ENCODE results near the gene HSD11B1.

The HSD11B1 gene

GRCh38 chr1:209746451-209747165 is 42.0 kb downstream of the HSD11B1 start:
- no peak overlapping the region for H3K4me3 ChIP-seq (ENCODE audit: low read depth in 1 of 2, low read length in 2 of 2)
- H3K4me1 ChIP-seq (ENCODE audit: insufficient read depth, low read length) = peaks cover 4% of the 10 kb centered on the region
- H3K9ac ChIP-seq (ENCODE audit: low read length) = no peak overlapping the region
- no peaks in the 10 kb centered on the region for H3K36me3 ChIP-seq (ENCODE audit: insufficient read depth, low read length)
- no peaks in the 10 kb centered on the region for H3K27me3 ChIP-seq (ENCODE audit: control insufficient read depth in 1 of 2, insufficient read depth in 2 of 2, low read length in 2 of 2)
- H3K27ac ChIP-seq (ENCODE audit: low read depth, low read length) = no peak overlapping the region
- H3K9me3 ChIP-seq (ENCODE audit: low read length) = no peaks in the 10 kb centered on the region

- Histone ChIP-seq H3K4me1 (ENCODE audit: insufficient read depth, low read length) (no peaks in the 10 kb centered on the region), H3K27ac (ENCODE audit: low read depth, low read length) (no peak overlapping the region), H3K9me3 (ENCODE audit: low read length) (no peaks in the 10 kb centered on the region), H3K9ac (ENCODE audit: low read length) (no peak overlapping the region), H3K36me3 (ENCODE audit: insufficient read depth, low read length) (no peaks in the 10 kb centered on the region), H3K4me3 (ENCODE audit: low read depth in 1 of 2, low read length in 2 of 2) (peak overlapping the region; percentile 21 to 47), H3K27me3 (ENCODE audit: control insufficient read depth in 1 of 2, insufficient read depth in 2 of 2, low read length in 2 of 2) (no peaks in the 10 kb centered on the region)
Observed at GRCh38 chr1:209747580-209748262, 43.1 kb downstream of the HSD11B1 start.

- Histone ChIP-seq H3K4me1 (ENCODE audit: insufficient read depth, low read length) (no peaks in the 10 kb centered on the region), H3K9me3 (ENCODE audit: low read length) (no peaks in the 10 kb centered on the region), H3K27me3 (ENCODE audit: control insufficient read depth in 1 of 2, insufficient read depth in 2 of 2, low read length in 2 of 2) (no peaks in the 10 kb centered on the region), H3K36me3 (ENCODE audit: insufficient read depth, low read length) (no peaks in the 10 kb centered on the region), H3K4me3 (ENCODE audit: low read depth in 1 of 2, low read length in 2 of 2) (no peak overlapping the region), H3K27ac (ENCODE audit: low read depth, low read length) (no peak overlapping the region), H3K9ac (ENCODE audit: low read length) (no peak overlapping the region)
Observed at GRCh38 chr1:209748620-209749019, 44.0 kb downstream of the HSD11B1 start.

GRCh38 chr1:209749205-209749604 is 44.6 kb downstream of the HSD11B1 start:
- H3K27ac ChIP-seq (ENCODE audit: low read depth, low read length) = no peak overlapping the region
- H3K9me3 ChIP-seq (ENCODE audit: low read length) = no peaks in the 10 kb centered on the region
- H3K4me3 ChIP-seq (ENCODE audit: low read depth in 1 of 2, low read length in 2 of 2) = no peak overlapping the region
- H3K36me3 ChIP-seq (ENCODE audit: insufficient read depth, low read length) = no peaks in the 10 kb centered on the region
- H3K4me1 ChIP-seq (ENCODE audit: insufficient read depth, low read length) = no peaks in the 10 kb centered on the region
- no peaks in the 10 kb centered on the region for H3K27me3 ChIP-seq (ENCODE audit: control insufficient read depth in 1 of 2, insufficient read depth in 2 of 2, low read length in 2 of 2)
- no peak overlapping the region for H3K9ac ChIP-seq (ENCODE audit: low read length)

- Histone ChIP-seq H3K4me1 (ENCODE audit: insufficient read depth, low read length) (no peaks in the 10 kb centered on the region), H3K27ac (ENCODE audit: low read depth, low read length) (no peak overlapping the region), H3K36me3 (ENCODE audit: insufficient read depth, low read length) (no peaks in the 10 kb centered on the region), H3K4me3 (ENCODE audit: low read depth in 1 of 2, low read length in 2 of 2) (no peak overlapping the region), H3K9me3 (ENCODE audit: low read length) (no peaks in the 10 kb centered on the region), H3K27me3 (ENCODE audit: control insufficient read depth in 1 of 2, insufficient read depth in 2 of 2, low read length in 2 of 2) (no peaks in the 10 kb centered on the region), H3K9ac (ENCODE audit: low read length) (no peak overlapping the region)
Observed at GRCh38 chr1:209749670-209750323, 45.2 kb downstream of the HSD11B1 start.

- H3K4me1 ChIP-seq (ENCODE audit: insufficient read depth, low read length) = no peaks in the 10 kb centered on the region
- H3K36me3 ChIP-seq (ENCODE audit: insufficient read depth, low read length) = no peaks in the 10 kb centered on the region
- H3K27me3 ChIP-seq (ENCODE audit: control insufficient read depth in 1 of 2, insufficient read depth in 2 of 2, low read length in 2 of 2) = no peaks in the 10 kb centered on the region
- no peak overlapping the region for H3K4me3 ChIP-seq (ENCODE audit: low read depth in 1 of 2, low read length in 2 of 2)
- no peak overlapping the region for H3K27ac ChIP-seq (ENCODE audit: low read depth, low read length)
- no peak overlapping the region for H3K9ac ChIP-seq (ENCODE audit: low read length)
- no peaks in the 10 kb centered on the region for H3K9me3 ChIP-seq (ENCODE audit: low read length)
Observed at GRCh38 chr1:209751627-209752231, 47.1 kb downstream of the HSD11B1 start.

- Histone ChIP-seq H3K9ac (ENCODE audit: low read length) (no peak overlapping the region), H3K4me1 (ENCODE audit: insufficient read depth, low read length) (no peaks in the 10 kb centered on the region), H3K27ac (ENCODE audit: low read depth, low read length) (no peak overlapping the region), H3K4me3 (ENCODE audit: low read depth in 1 of 2, low read length in 2 of 2) (no peak overlapping the region), H3K9me3 (ENCODE audit: low read length) (no peaks in the 10 kb centered on the region), H3K36me3 (ENCODE audit: insufficient read depth, low read length) (no peaks in the 10 kb centered on the region), H3K27me3 (ENCODE audit: control insufficient read depth in 1 of 2, insufficient read depth in 2 of 2, low read length in 2 of 2) (no peaks in the 10 kb centered on the region)
Observed at GRCh38 chr1:209752890-209753289, 48.2 kb downstream of the HSD11B1 start.

GRCh38 chr1:209755256-209755655 is 50.6 kb downstream of the HSD11B1 start:
- no peaks in the 10 kb centered on the region for H3K9me3 ChIP-seq (ENCODE audit: low read length)
- H3K4me1 ChIP-seq (ENCODE audit: insufficient read depth, low read length) = no peaks in the 10 kb centered on the region
- H3K36me3 ChIP-seq (ENCODE audit: insufficient read depth, low read length) = no peaks in the 10 kb centered on the region
- H3K27ac ChIP-seq (ENCODE audit: low read depth, low read length) = no peak overlapping the region
- no peaks in the 10 kb centered on the region for H3K27me3 ChIP-seq (ENCODE audit: control insufficient read depth in 1 of 2, insufficient read depth in 2 of 2, low read length in 2 of 2)
- H3K9ac ChIP-seq (ENCODE audit: low read length) = no peak overlapping the region
- H3K4me3 ChIP-seq (ENCODE audit: low read depth in 1 of 2, low read length in 2 of 2) = no peak overlapping the region

GRCh38 chr1:209755926-209756614 is 51.4 kb downstream of the HSD11B1 start, which contains the start of gene TRAF3IP3:
TRAF3IP3 (plus strand) TSS chr1:209756053; CDS start chr1:209760040, 3,987 bp downstream.
- Histone ChIP-seq H3K27ac (ENCODE audit: low read depth, low read length) (no peak within 1 kb of the TSS), H3K27me3 (ENCODE audit: control insufficient read depth in 1 of 2, insufficient read depth in 2 of 2, low read length in 2 of 2) (no peaks in the 10 kb centered on the region), H3K4me1 (ENCODE audit: insufficient read depth, low read length) (no peaks in the 10 kb centered on the region), H3K9me3 (ENCODE audit: low read length) (no peaks in the 10 kb centered on the region), H3K9ac (ENCODE audit: low read length) (no peak within 1 kb of the TSS), H3K36me3 (ENCODE audit: insufficient read depth, low read length) (no peaks in the 10 kb centered on the region), H3K4me3 (ENCODE audit: low read depth in 1 of 2, low read length in 2 of 2) (no peak within 1 kb of the TSS)

GRCh38 chr1:209756615-209757445 is 52.2 kb downstream of the HSD11B1 start:
- H3K9me3 ChIP-seq (ENCODE audit: low read length) = no peaks in the 10 kb centered on the region
- H3K4me1 ChIP-seq (ENCODE audit: insufficient read depth, low read length) = no peaks in the 10 kb centered on the region
- H3K4me3 ChIP-seq (ENCODE audit: low read depth in 1 of 2, low read length in 2 of 2) = no peak overlapping the region
- no peaks in the 10 kb centered on the region for H3K36me3 ChIP-seq (ENCODE audit: insufficient read depth, low read length)
- no peaks in the 10 kb centered on the region for H3K27me3 ChIP-seq (ENCODE audit: control insufficient read depth in 1 of 2, insufficient read depth in 2 of 2, low read length in 2 of 2)
- no peak overlapping the region for H3K9ac ChIP-seq (ENCODE audit: low read length)
- H3K27ac ChIP-seq (ENCODE audit: low read depth, low read length) = no peak overlapping the region
